ENCODE data around the gene CADM4.

CADM4 gene

GRCh38 chr19:43631491-43631890 lies 8.2 kb downstream of the CADM4 start:
- no peak for DNase-seq

- no peak for DNase-seq
Observed at GRCh38 chr19:43628646-43629326, 10.9 kb downstream of the CADM4 start.

- no peak for DNase-seq
Observed at GRCh38 chr19:43626838-43627237, 12.8 kb downstream of the CADM4 start.

GRCh38 chr19:43625918-43626579 lies 13.6 kb downstream of the CADM4 start:
- DNase-seq, result no peak

GRCh38 chr19:43624933-43625332 lies 14.7 kb downstream of the CADM4 start:
- DNase-seq, result no peak

GRCh38 chr19:43623889-43624670 lies 15.6 kb downstream of the CADM4 start:
- DNase-seq, result no peak

- DNase-seq, result no peak
Observed at GRCh38 chr19:43622956-43623355, 16.7 kb downstream of the CADM4 start.

GRCh38 chr19:43622070-43622469 lies 17.6 kb downstream of the CADM4 start:
- DNase-seq, result no peak

- no peak for DNase-seq
Observed at GRCh38 chr19:43620061-43621001, 19.3 kb downstream of the CADM4 start.

GRCh38 chr19:43619262-43620060 lies 20.2 kb downstream of the CADM4 start, which contains the start of gene ZNF428:
Gene ZNF428 (minus strand): TSS chr19:43619629. CDS start chr19:43614304, 5,325 bp downstream.
- peak; percentile 80 for DNase-seq

- DNase-seq, result peak; percentile 75
Observed at GRCh38 chr19:43618921-43619261, 20.8 kb downstream of the CADM4 start.

GRCh38 chr19:43616954-43617353 lies 22.7 kb downstream of the CADM4 start:
- no peak for DNase-seq

GRCh38 chr19:43616306-43616705 lies 23.3 kb downstream of the CADM4 start:
- DNase-seq, result no peak

GRCh38 chr19:43612374-43612773 lies 27.3 kb downstream of the CADM4 start:
- no peak for DNase-seq

GRCh38 chr19:43611788-43612187 lies 27.9 kb downstream of the CADM4 start, which contains the start of gene SRRM5:
Gene SRRM5 (plus strand): TSS chr19:43612088. CDS start chr19:43612122, 34 bp downstream.
- no peak for DNase-seq

GRCh38 chr19:43610493-43610892 lies 29.2 kb downstream of the CADM4 start:
- DNase-seq, result no peak

GRCh38 chr19:43609872-43610271 lies 29.8 kb downstream of the CADM4 start:
- DNase-seq, result no peak

GRCh38 chr19:43607238-43608205 lies 32.1 kb downstream of the CADM4 start:
- no peak for DNase-seq

GRCh38 chr19:43606569-43607229 lies 33.0 kb downstream of the CADM4 start:
- DNase-seq, result no peak

Measured in NCI-H510A treated with DMSO at 0.1 percent for 48 hours (cell line).